Activated gamma-delta T cell treated with anti-CD3 and anti-CD28 coated beads, Interleukin-2, amount 50 U/mL, for 16 hours (primary cell): ENCODE data around the gene PRKN.
"Not testable (repeated sequence)": the region's sequence is repeated elsewhere in the genome, so short reads cannot be mapped to it uniquely, and the experiment has no call there.

ENCODE experiments used
- DNase-seq: peaks from one replicate; pipeline ENCODE4 v3.0.0-alpha.2; 2020; ENCODE audit warnings: low read depth

The PRKN gene

DNA sequence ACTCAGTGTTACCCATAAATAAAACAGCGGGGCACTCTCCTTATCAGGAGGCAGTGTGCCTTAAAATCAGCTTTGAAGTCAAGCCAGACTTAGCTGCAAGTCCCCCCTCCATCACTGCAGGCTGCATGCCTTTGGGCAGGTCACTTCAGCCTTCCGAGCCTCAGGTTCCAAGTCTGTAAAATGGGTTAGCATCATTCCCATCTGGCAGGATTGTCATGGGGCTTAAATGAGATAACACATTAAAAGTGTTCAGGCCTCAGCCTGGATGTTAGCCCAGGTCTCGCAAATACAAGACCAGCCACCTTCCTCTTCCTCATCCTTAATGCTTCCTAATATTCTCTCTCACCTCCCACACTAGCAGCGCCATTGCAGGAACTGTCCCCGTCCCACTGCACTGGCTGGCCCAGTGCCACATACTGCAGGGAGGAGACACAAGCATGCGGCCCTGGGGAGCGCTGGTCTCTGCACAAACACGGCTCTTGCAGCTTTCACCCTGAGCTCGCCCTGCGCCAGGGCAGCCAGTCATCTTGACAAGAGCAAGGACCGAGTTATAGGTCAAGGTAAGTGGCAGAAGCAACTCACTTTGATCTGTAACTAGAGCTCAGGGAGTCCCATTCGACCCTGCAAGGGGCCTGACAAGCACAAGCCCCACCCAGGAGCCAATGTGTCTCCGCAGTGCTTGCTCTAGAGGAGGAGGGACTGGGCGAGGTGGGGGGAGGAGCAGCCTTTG is 889.1 kb downstream of the PRKN start:
- DNase-seq = no peak

DNA sequence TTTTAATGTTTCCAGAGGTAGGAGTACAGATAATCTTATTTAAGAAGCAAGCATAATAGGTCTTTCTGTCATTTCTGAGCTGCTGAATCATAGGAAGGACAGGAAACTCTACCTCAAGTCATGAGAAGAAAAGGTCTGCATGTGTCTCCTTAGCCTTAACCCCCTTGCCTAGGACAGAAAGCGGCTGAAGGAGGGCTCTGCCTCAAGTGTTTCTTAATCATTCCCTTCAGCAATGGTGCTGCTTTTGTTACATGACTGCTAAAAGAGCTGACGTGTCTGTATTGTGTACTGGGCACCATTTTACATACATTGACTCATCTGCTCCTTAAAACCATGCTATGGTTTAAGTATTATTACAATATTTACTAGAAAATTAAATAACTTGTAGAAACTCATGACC is 889.7 kb downstream of the PRKN start:
- DNase-seq = no peak

DNA sequence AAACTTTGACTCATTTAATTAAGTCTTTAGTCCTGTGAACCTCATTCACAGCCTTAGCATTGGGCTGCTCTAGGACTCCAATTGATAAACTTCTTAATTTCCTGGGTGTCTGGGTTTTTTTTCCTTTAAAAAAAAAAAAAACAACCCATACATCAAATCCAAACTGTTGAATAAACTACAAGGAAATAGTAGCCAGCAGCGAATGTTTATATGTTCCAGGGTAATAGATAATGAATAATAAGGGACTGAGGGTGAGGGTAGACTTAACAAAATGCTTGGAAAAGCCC is 890.2 kb downstream of the PRKN start:
- no peak for DNase-seq

DNA sequence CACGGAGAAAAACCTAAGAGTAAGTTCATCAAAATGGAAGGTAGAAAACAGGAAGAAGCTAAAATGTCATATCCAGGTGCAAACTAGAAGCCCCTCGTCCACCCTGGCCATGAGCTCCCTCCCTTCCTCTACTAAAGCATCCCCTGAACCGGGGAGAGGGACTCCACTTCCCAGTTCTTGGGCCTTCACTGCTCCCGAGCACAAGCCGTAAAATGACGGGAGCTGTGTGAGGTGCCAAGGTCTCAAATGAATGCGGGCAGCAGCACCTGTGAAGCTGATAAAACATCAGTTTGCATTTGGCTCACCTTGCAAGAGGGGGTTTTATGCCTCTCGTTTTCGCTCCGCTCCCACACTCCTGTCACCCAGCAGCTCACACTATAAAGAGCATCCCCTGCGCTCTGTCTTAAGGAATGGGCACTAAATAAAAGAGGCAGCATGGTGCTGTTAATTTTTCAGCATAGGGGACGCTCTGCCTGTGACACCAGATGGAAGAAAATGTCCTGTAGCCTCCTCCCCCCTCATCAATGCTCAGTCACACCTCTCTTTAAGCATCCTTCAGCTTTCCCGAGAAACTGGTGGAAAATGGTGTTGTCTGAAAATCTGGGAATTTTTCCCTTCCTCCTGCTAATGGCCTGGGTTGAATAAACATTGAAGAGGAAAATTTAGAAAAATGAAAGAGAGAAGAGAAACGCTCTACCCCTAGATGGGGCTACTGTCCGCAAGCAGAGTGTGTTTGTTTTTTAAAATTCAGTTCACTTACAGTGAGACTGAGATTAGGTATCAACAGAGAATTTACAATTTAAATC is 890.7 kb downstream of the PRKN start:
- DNase-seq = no peak

DNA sequence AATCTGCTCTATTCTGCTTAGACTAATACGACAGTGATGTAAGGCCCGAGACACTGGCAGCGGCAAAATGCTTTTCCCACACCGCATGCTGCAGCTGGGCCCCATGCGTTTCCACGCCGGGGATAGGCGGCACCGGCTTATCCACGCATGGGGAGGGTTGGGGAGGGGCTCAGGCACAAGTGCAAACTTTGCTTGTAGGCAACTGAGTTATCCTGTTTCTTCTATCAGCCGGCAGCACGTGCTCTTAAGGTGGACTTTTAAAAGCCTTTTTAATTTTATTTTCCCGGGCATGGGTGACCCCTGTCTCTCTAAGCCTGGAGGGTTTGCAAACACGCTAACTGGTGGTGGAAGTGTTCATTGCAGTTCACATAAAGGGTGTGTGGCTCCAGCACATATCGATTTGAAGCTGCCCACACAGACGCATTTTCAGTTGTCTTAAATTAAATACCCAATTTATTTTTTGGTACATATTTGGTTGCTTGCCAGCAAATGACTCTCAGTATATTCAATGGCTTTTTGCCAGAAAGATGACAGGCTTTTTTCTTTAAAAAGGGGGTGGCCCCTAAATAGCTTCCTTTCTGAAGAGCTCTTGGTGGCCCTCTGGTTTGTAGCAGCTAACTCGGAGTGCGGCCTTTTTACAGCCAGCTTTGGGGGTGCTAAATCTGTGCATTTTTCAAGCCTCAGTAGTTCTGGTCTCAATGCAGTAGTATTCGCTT is 891.9 kb downstream of the PRKN start:
- DNase-seq = no peak

DNA sequence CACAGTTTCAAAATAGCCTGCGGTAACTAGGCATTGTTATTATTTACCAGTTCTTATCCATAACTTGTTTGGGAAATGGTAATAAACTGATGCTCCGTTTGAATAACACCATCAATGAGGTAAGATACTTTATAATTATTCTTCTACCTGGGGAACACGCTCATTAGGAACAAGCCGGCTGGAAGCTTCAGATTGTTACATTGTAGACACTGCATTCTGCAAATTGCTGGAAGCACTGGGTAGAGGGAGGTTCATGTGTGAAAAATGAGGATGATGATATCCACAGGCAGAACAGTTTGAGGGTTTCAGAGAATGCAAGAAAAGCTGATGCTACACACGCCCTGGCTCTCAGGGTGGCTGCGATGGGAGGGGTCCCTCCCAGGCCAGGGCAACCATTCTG is 893.1 kb downstream of the PRKN start:
- DNase-seq = no peak

DNA sequence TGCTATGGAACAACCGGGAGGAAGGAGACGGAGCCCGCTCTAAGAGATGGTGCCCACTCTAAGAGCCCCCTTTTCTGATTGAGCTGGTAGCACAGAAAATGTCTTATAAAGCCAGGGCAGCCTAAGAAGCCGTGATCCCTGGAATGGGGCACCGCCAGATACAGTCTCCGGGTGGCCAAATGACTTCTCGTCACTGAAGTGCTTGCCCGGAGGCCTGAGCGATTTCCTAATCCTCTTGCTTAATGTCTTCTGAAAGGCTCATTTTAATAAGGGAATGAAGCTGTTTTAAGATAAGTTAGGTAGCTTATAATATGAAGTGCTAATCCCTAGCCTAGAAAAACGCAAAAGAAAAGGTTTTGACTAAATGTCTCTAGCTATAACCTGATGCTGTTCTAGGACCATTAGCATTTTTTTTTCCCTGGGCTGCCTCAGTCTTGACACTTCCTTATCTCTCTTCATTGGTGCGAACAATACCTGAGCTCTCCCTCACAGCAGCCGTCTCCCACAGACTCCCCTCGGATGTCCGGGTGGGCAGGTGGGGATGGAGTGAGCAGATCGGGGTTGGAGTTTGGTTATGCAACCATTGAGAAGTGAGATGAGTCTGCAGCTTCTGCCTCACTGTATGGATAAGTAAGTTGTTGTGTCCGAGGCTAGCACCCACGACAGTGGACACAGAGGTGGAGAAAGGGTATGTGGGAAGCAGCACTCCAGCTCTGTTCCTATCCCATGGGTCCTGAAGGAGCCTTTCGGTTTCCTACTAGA is 894.3 kb downstream of the PRKN start:
- no peak for DNase-seq

DNA sequence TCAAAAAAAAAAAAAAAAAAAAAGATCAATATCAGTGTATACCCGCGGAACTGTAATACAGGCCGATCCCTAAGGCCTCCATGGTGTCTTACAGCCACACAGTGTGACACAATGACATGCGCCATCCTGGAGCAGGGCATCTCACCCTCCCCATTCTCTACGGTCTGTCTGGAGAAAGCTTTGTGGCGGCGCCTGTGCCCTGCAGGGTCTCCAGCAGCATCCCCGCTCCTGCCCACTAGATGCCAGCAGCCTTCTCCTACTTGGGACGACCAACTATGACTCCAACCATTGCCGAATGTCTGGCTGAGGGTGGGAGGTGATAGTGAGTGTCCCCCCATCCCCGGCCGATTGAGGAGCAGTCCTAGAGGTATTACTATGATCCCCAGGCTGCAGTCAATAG is 894.9 kb downstream of the PRKN start:
- no peak for DNase-seq

DNA sequence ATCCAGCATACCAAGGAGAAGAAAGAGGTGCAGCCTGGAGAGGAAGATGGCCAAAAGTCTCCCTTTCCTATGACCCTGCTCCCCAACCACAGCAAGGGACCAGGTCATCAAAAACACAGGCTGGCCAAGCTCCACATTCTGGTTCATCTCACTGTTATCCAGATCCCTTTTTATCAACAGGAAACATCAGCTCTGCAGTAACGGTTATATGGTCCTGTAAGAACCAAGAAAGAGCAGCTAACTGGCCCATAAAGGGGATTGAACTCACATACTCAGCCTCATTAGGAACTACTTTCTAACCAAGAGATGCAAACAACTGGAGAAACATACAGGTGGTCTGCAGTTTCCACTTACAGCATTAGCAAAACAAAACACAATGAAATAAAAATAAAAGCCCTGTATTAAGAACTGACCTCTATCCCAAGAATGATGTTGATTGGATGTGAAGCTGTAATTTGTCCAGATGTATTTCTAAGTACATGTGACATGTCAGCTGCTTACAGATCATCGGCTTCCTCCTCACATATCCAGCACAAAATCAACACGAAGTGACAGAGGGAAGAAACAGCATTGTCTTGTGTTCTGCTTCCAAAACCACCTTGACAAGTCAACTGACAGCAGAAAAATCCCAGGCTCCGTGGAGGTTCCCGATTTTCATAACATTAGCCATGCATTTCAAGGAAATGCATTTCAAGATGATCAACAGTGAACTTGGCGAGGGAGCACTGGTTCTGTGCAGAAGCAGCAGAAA is 896.5 kb downstream of the PRKN start:
- no peak for DNase-seq

DNA sequence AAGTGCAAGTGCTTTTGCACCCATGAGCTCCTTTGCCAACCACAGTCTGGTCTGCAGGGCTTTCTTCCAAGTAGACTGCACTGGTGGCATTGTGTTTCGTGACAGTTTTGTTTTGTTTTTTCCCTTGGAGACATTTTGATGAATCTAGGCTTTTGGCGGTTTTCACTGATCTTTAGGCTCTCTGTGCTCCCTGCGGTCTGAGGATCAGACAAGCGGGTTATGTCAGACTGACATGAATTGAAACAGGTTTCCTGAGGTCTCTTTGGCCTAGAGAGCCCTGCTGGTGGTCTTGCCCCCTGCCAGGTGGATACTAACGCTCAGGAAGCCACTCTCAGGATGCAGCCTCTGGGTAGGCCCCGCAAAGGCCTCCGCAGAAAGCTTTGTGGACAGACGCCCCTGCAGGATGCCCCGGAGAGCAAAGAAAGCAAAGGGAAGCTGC is 898.3 kb downstream of the PRKN start:
- no peak for DNase-seq

DNA sequence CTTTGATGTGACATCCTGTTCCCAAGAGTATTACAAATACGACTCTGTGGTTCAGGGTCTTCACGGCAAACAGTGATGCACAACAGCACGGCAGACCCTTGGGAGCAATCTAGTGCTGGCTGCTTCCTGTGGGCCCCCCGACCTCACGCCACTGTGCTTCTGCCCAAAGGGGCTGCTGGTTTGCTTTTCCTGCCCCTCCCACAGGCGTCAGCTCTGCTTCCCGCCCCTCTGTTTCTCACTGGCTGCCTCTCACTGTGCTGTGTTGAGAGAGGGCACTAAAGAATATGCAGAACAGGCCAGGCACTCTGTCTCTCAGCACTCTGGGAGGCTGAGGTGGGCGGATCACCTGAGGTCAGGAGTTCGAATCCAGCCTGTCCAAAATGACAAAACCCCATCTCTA is 899.2 kb downstream of the PRKN start:
- no peak for DNase-seq

DNA sequence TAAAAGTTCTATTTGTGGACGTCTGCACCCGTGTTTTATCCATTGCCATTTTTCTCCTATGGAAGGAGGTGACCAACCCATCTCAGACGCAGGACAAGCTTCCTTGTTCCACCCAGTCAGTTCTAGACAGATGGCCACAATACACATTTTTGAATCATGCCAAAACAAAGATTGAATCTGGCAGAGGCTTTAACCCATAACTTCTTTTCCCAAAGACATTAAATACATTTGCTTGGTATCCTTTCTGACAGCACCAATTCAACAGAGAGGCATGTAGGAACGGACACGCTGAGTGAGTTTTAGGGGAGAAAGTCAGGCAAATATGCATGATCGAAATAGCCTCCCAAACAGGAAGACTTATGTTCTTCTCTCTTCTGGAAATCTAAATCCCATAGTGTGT is 901.1 kb downstream of the PRKN start:
- DNase-seq = no peak

DNA sequence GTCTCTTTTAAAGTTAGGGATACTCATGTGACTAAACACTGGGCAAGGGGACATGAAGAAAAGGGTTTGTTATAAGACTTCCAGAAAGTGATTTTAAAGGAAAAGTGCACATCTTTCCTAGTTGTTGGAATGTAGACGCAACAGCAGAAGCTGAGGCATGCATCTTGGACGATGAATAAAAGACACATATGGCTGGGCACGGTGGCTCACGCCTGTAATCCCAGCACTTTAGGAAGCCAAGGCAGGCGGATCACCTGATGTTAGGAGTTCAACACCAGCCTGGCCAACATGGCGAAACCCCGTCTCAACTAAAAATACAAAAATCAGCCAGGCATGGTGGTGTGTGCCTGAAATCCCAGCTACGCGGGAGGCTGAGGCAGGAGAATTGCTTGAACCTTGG is 905.4 kb downstream of the PRKN start:
- DNase-seq = not testable (repeated sequence)

DNA sequence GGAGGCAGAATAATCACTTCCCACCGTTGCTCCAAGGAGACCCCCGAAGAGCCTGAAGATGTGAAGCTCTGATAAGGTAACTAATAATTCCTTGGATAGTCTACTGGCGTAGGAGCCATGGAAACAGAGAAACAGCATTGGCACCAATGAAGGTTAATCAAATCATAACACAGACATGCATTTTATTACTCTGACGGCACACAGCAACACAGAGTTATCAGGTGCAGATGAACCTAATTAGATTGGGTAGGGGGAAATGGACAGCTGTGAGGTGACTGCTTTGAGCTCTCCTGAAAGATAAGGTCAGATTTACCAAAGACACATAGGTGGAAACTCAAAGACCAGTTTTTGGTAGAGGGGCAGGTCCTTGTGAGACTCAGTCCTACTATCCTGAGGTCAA is 909.7 kb downstream of the PRKN start:
- no peak for DNase-seq

DNA sequence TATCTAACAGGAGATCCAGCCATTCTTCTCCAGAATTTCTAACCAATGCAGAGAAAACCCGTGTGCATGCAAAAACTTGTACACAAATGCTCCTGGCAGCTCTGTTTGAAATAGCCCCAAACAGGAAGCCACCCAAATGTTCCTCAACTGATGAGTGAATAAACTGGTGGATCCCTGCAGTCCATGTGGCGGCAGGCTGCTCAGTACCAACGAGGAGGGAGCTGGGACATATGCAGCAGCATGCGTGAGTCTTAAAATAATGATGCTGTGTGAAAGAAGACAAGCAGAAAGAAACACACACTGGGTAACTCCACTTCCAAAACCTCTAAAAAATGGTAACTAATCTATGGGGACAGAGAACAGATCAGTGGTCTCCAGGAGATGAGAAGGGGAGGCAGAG is 911.6 kb downstream of the PRKN start:
- DNase-seq = no peak

DNA sequence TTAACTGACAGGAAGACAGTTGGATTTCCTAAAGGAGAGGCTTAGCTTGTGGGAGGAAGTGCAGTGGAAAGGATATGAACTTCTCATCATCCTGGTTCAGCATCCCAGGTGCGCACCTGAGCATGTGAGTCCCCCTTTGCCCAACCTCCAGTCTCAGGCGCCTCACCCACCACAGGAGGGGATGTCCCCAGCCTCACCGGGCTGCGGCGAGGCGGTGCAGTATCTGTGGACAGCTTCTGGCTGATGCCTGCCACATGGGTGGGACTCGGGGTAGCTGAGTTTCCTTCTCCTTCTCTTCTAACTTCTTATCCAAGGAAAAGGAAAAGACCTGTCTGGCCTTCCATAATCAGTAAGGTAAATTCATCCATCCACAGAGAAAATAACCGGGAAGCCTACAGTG is 914.4 kb downstream of the PRKN start:
- no peak for DNase-seq

DNA sequence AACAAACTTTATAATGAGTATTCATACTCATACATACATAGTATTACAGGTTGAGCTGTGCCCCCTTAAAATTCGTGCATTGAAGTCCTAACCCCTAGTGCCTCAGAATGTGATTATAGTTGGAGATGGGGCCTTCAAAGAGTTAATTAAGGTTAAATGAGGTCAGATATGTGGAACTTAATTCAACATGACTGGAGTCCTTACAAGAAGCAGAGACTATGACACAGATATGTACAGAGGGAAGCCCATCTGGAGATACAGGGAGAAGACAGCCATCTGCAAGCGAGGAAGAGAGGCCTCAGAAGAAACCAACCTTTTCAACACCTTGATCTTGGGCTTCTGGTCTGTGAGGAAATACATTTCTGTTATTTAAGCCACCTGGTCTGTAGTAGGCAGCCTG is 917.6 kb downstream of the PRKN start:
- no peak for DNase-seq

DNA sequence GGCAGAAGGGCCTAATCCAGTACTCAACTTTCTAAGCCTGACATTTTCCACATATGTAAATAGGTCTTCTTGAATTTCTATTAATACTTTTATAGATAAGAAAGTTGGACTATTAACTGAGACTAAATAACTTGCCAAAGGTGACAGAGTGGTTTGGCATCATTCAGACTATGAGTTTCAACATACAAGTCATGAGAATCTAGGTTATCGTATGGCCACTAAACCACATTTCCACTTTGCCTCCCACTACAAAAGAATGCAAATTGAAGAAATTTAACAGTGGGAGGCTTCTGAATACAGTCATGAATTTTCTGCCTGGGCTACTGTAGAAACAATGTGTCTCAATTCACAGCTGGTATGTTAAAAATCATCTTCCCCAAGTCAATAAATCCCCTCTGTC is 922.7 kb downstream of the PRKN start:
- no peak for DNase-seq

DNA sequence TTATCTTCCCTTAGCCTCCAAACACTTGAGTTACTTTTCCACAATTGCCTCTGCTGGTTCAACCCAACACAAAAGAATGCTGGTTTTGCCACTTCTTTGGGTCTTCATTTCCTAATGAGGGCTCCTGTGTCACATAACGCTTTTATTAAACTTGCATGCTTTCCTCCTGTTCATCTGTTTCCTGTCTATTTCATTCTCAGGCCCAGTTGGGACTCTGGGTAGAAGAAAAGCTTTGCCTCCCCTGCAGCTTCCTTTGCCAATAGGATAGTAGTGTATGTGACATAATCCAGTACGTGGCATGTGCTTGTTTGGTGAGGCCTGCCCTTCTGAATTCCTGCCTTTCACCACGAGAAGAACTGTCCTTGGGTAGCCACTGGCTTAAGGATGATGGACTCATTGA is 924.4 kb downstream of the PRKN start:
- DNase-seq = no peak

DNA sequence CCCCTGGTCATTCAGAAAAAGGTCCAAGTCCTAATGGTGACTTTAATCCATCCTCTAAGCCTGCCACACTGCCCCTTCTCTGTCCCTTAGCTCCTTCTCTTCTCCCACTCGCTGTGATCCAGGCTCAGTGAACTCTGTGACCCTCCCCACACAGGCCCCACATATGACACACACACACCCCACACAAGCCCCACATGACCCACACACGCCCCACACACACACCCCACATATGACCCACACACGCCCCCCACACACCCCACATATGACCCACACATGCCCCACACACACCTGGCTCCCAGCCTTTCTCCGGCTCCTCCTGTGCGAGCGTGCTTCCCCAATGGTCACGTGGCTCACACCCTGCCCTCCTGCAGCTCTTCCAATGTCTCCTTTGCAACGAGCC is 925.3 kb downstream of the PRKN start:
- no peak for DNase-seq

DNA sequence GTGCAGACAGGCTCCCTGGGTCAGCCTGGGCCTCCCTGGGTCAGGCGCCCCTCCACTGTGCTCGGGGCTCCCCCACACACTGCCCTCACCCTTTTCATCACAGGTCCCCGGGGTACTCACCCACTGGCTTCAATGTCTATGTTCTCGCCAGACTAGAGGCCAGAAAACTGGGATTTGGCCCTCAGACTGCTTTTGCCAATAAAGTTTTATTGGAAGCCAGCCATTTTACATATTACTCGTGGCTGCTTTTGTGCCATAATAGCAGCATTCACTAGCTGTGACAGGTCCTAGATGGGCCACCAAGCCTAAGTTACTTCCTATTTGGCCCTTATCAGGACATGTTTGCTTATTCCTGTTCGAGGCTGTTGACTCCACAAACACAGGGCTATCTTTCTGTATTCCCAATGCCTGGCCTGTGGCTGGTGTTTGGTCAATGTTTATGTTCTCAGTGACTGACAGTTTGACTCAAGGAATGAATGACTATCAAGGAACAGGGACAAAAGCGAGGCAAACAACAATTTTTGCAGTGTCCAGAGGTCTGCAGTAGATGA is 928.6 kb downstream of the PRKN start:
- no peak for DNase-seq

DNA sequence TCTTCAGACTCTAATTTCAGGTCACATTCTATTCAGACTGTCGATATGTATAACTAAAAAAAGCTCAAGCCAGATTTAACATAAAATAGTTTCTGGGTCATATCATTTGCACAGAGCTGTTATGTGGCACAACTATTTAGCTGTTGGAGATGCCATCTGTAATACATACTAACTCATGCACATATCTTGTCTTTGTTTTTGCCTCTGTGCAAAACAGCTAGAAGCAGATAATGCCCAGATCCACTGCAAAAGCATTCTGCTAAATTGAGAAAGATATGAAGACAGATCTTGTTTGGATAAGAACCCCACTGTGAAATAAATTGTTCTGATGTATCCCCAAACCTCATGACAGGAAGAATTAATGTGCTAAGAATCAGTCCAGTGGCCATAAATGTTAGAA is 930.9 kb downstream of the PRKN start:
- no peak for DNase-seq
